Ishikawa (cell line): ENCODE measurements around the gene SPRN.

ENCODE experiments used
- CEBPB ChIP-seq: IDR thresholded peaks from 2 replicates; pipeline ENCODE4 v1.6.1; 2012
- CREB1 ChIP-seq: IDR thresholded peaks from 2 replicates; pipeline ENCODE4 v1.6.1; 2012; ENCODE audit warnings: low read depth
- EGR1 ChIP-seq: IDR thresholded peaks from 2 replicates; pipeline ENCODE4 v1.6.1; 2012
- EP300 ChIP-seq: IDR thresholded peaks from 2 replicates; pipeline ENCODE4 v1.6.1; 2012; ENCODE audit warnings: borderline replicate concordance
- FOXM1 ChIP-seq: IDR thresholded peaks from 2 replicates; pipeline ENCODE4 v1.6.1; 2012; ENCODE audit warnings: low read depth, borderline replicate concordance
- MAX ChIP-seq: IDR thresholded peaks from 2 replicates; pipeline ENCODE4 v1.6.1; 2012
- NFIC ChIP-seq: IDR thresholded peaks from 2 replicates; pipeline ENCODE4 v1.6.1; 2012
- RAD21 ChIP-seq: IDR thresholded peaks from 2 replicates; pipeline ENCODE4 v1.6.1; 2012; ENCODE audit warnings: low read depth
- REST ChIP-seq: IDR thresholded peaks from 2 replicates; pipeline ENCODE4 v1.6.1; 2012; ENCODE audit warnings: low read depth, mild to moderate bottlenecking
- TAF1 ChIP-seq: IDR thresholded peaks from 2 replicates; pipeline ENCODE4 v1.6.1; 2012; ENCODE audit warnings: low read depth, mild to moderate bottlenecking
- TCF12 ChIP-seq: IDR thresholded peaks from 2 replicates; pipeline ENCODE4 v1.6.1; 2012; ENCODE audit warnings: low read depth
- TEAD4 ChIP-seq: IDR thresholded peaks from 2 replicates; pipeline ENCODE4 v1.6.1; 2012
- USF1 ChIP-seq: IDR thresholded peaks from 2 replicates; pipeline ENCODE4 v1.6.1; 2012
- YY1 ChIP-seq: IDR thresholded peaks from 2 replicates; pipeline ENCODE4 v1.6.1; 2012; ENCODE audit warnings: low read depth
- ZBTB7A ChIP-seq: IDR thresholded peaks from 2 replicates; pipeline ENCODE4 v1.6.1; 2012; ENCODE audit warnings: low read depth

The SPRN gene

GRCh38 chr10:133462512-133463305, 38.3 kb upstream of the SPRN start:
- TF ChIP-seq CEBPB: no peak

- TF ChIP-seq YY1: no peak
- TF ChIP-seq CEBPB: no peak
- no peak for TF ChIP-seq EP300
- TF ChIP-seq TEAD4: no peak
- TF ChIP-seq NFIC: no peak
- no peak for TF ChIP-seq CREB1
- TF ChIP-seq FOXM1: no peak
- no peak for TF ChIP-seq ZBTB7A
- no peak for TF ChIP-seq USF1
- no peak for TF ChIP-seq MAX
- no peak for TF ChIP-seq RAD21
- TF ChIP-seq EGR1: no peak
- TF ChIP-seq TCF12: no peak
- no peak for TF ChIP-seq REST
- no peak for TF ChIP-seq TAF1
Observed at GRCh38 chr10:133461841-133462240, 37.4 kb upstream of the SPRN start.

- TF ChIP-seq USF1 (no peak), EP300 (no peak), EGR1 (no peak), YY1 (no peak), TEAD4 (no peak)
Observed at GRCh38 chr10:133461027-133461426, 36.6 kb upstream of the SPRN start.

- TF ChIP-seq USF1: no peak
- no peak for TF ChIP-seq REST
- TF ChIP-seq FOXM1: no peak
- no peak for TF ChIP-seq RAD21
- no peak for TF ChIP-seq ZBTB7A
- no peak for TF ChIP-seq EP300
- no peak for TF ChIP-seq TAF1
- no peak for TF ChIP-seq NFIC
- no peak for TF ChIP-seq CREB1
- TF ChIP-seq MAX: no peak
- no peak for TF ChIP-seq TEAD4
- no peak for TF ChIP-seq EGR1
- TF ChIP-seq CEBPB: no peak
- no peak for TF ChIP-seq YY1
- no peak for TF ChIP-seq TCF12
Observed at GRCh38 chr10:133460208-133460769, 35.9 kb upstream of the SPRN start.

GRCh38 chr10:133459454-133460207, 35.2 kb upstream of the SPRN start:
- no peak for TF ChIP-seq EP300
- TF ChIP-seq CEBPB: no peak
- TF ChIP-seq TEAD4: no peak
- no peak for TF ChIP-seq RAD21
- no peak for TF ChIP-seq YY1
- TF ChIP-seq USF1: no peak
- no peak for TF ChIP-seq REST
- no peak for TF ChIP-seq FOXM1
- no peak for TF ChIP-seq MAX
